Placental pericyte (primary cell): ENCODE measurements around the gene ZNF493. TPM values are rescaled to one million over a fixed set of nuclear protein-coding genes. Genes with fewer than 3 reads are reported as not detected.

ENCODE experiments used
- total RNA-seq: library from RNA; depleted of rRNA; stranded (reverse); fragments of >200 nt; gene quantifications from 2 replicates; pipeline ENCODE4 v1.2.3, GENCODE V29; 2012

ZNF493 gene
- 9.6 and 12.6 TPM in 2 replicates for total RNA-seq

DNA sequence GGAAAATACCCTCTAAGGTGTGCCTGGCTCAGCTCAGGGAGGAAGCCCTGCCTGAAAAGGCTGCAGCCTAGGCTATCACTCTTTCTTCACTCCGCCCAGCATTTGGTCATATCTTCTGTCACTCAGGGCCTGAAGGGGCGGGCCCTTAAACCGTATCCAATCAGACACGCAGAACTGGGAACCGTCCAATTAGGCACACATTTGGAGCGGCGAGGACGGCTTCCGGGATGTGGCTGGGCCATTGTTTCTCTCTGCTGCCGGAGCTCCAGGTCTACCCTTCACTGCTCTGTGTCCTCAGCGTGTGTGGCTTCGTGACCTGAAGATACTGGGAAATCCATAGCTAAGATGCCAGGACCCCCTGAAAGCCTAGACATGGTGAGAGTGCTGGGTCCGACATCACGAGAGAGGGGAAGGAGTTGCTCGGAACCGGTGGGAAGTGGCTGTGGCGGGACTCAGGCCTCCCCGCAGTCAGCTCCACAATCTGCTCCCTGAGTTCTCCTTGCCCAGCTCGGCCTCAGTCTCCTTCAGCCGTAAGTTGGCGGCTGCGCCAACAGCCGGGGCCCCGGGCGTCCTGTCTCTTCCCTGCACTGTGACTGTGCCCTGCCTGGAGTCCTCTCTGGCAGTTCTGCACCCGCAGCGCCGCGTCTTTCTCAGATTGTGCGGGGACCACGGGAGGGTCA is at the start of gene ZNF493:
Gene ZNF493 (plus strand): TSS at position 241 of the 680 bp plus-strand sequence. CDS start 105 bp downstream, at position 346.

DNA sequence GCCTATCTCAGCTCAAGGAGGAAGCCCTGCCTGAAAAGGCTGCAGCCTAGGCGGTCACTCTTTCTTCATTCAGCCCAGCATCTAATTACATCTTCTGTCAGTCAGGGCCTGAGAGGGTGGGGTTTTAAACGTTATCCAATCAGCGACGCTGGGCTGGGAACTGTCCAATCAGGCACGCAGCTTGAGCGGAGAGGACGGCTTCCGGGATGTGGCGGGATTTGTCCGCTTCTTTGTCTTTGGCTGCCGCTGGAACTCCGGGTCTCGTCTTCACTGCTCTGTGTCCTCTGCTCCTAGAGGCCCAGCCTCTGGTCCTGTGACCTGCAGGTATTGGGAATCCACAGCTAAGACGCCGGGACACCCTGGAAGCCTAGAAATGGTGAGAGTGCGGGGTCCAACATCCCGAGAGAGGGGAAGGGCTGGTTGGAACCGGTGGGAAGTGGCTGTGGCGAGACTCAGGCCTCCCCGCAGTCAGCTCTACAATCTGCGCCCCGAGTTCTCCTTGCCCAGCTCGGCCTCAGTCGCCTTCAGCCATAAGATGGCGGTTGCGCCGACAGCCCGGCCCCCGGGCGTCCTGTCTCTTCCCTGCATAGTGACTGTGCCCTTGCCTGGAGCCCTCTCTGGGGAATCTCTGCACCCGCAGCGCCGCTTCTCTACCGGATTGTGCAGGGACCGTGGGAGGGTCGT is 38.0 kb upstream of the ZNF493 start, which contains the start of gene ZNF738:
Gene ZNF738 (plus strand): TSS at position 233 of the 684 bp plus-strand sequence. CDS start 141 bp downstream, at position 374.

Other genes with a start within 250 kb of the ZNF493 start
- gene ZNF708, start 67.7 kb upstream of the ZNF493 start, total RNA-seq = 3.3 and 4.0 TPM in 2 replicates
- 2.2 and 8.4 TPM in 2 replicates for gene ZNF738, start 38.1 kb upstream of the ZNF493 start, total RNA-seq
- gene ZNF429, start 108.5 kb downstream of the ZNF493 start, total RNA-seq = 3.6 and 3.7 TPM in 2 replicates